D721Med (cell line): ENCODE data around the gene KRT72.

Experiments
- DNase-seq: peaks from one replicate; pipeline ENCODE4 v3.0.0; 2011; ENCODE audit warnings: low spot score; ENCODE audit not compliant: insufficient read length
- FAIRE-seq: peaks from 2 replicates; lab custom pipeline; 2011; peaks lifted over from hg19 to GRCh38; lab: Jason Lieb, UNC
- TF ChIP-seq, protein P1 (sequence below): IDR thresholded peaks from 2 replicates; pipeline ENCODE4 v1.5.1; 2012; ENCODE audit warnings: mild to moderate bottlenecking, control low read depth; ENCODE audit not compliant: insufficient read depth; ENCODE audit errors: missing control alignments

The KRT72 gene

GRCh38 chr12:52613384-52614030 is 12.2 kb upstream of the KRT72 start:
- TF ChIP-seq, protein P1, sequence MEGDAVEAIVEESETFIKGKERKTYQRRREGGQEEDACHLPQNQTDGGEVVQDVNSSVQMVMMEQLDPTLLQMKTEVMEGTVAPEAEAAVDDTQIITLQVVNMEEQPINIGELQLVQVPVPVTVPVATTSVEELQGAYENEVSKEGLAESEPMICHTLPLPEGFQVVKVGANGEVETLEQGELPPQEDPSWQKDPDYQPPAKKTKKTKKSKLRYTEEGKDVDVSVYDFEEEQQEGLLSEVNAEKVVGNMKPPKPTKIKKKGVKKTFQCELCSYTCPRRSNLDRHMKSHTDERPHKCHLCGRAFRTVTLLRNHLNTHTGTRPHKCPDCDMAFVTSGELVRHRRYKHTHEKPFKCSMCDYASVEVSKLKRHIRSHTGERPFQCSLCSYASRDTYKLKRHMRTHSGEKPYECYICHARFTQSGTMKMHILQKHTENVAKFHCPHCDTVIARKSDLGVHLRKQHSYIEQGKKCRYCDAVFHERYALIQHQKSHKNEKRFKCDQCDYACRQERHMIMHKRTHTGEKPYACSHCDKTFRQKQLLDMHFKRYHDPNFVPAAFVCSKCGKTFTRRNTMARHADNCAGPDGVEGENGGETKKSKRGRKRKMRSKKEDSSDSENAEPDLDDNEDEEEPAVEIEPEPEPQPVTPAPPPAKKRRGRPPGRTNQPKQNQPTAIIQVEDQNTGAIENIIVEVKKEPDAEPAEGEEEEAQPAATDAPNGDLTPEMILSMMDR = no peak
- DNase-seq (no peak), FAIRE-seq (no peak)

GRCh38 chr12:52612431-52613383 is 11.4 kb upstream of the KRT72 start:
- FAIRE-seq (no peak), DNase-seq (no peak)
- TF ChIP-seq, protein P1 = no peak

DNA sequence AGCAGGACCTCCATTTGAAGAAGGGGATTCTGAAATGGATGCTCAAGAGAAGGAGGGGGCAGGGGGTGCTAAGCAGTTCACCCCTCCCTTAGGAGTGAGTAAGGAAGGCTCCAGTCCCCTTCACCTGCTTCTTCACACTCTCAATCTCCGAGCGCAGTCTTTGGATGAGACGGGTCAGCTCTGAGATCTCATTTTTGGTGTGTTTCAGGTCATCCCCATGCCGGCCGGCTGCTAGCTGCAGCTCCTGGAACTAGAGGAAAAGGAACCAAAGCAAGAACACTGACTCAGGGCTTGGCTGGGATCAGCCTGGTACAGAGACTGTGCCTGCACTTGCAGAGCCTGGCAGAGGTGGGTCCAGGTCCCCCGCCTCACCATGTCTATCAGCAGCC is 9.8 kb upstream of the KRT72 start:
- TF ChIP-seq, protein P1 = no peak
- FAIRE-seq (no peak), DNase-seq (no peak)

- DNase-seq (no peak), FAIRE-seq (no peak)
- TF ChIP-seq, protein P1 = no peak
Measured at GRCh38 chr12:52608826-52609630, 7.8 kb upstream of the KRT72 start.

GRCh38 chr12:52608161-52608560 is 6.9 kb upstream of the KRT72 start:
- TF ChIP-seq, protein P1 = no peak
- FAIRE-seq (no peak), DNase-seq (no peak)

GRCh38 chr12:52607314-52607713 is 6.1 kb upstream of the KRT72 start:
- DNase-seq (no peak), FAIRE-seq (no peak)
- TF ChIP-seq, protein P1 = no peak
